Tibial artery (tissue), 4 donors: ENCODE data around the gene USP33.
A peak's percentile ranks its signal among the peaks of the same experiment; 100 is the strongest.
"Not testable (repeated sequence)": the region's sequence is repeated elsewhere in the genome, so short reads cannot be mapped to it uniquely, and the experiment has no call there.

Experiments used
- DNase-seq, 2 donors: peaks; one replicate each; pipeline ENCODE4 v3.0.0-alpha.2; 2019
- H3K27ac ChIP-seq, 2 donors: fragments of 200-600 bp; sonication (generic) in 1 of 2; 1 replicate in 1 of 2; 2 replicates in 1 of 2; pipeline ENCODE4 v1.5.1; 2018 to 2019; ENCODE audit warnings: mild to moderate bottlenecking in 1 of 2
- H3K27me3 ChIP-seq, 2 donors: fragments of 200-600 bp; sonication (generic) in 1 of 2; one replicate each; pipeline versions ENCODE4 v1.5.1 to v1.6.0; 2016 to 2019
- H3K36me3 ChIP-seq, 3 donors: fragments of 200-600 bp; sonication (generic) in 2 of 3; one replicate each; pipeline ENCODE4 v1.5.1; 2016 to 2019; ENCODE audit warnings: mild to moderate bottlenecking in 2 of 3
- H3K4me1 ChIP-seq, 4 donors: fragments of 200-600 bp; sonication (generic) in 2 of 4; 1 replicate in 3 of 4; 2 replicates in 1 of 4; pipeline ENCODE4 v1.5.1; 2016 to 2019
- H3K4me3 ChIP-seq, 2 donors: fragments of 200-600 bp; sonication (generic) in 1 of 2; 1 replicate in 1 of 2; 2 replicates in 1 of 2; pipeline ENCODE4 v1.5.1; 2018 to 2019; ENCODE audit warnings: mild to moderate bottlenecking in 2 of 2
- H3K9me3 ChIP-seq, 3 donors: fragments of 200-600 bp; sonication (generic) in 1 of 3; one replicate each; pipeline ENCODE4 v1.5.1; 2016 to 2019
- intact Hi-C: fragments of 100-400 bp; cut with DNase I; formaldehyde crosslinking; loops from one replicate; pipeline ENCODE4 v1.15.0; 2023; ENCODE audit warnings: low total_unique reads
- TF ChIP-seq, protein P1 (sequence below), 2 experiments: fragments of 200-600 bp in 1 of 2; fragments of 450-650 bp in 1 of 2; IDR thresholded peaks; one replicate each; pipeline ENCODE4 v1.5.1; 2017 to 2019; ENCODE audit warnings: antibody characterized with exemption in 2 of 2, mild to moderate bottlenecking in 1 of 2, moderate library complexity in 1 of 2

Gene USP33

DNA sequence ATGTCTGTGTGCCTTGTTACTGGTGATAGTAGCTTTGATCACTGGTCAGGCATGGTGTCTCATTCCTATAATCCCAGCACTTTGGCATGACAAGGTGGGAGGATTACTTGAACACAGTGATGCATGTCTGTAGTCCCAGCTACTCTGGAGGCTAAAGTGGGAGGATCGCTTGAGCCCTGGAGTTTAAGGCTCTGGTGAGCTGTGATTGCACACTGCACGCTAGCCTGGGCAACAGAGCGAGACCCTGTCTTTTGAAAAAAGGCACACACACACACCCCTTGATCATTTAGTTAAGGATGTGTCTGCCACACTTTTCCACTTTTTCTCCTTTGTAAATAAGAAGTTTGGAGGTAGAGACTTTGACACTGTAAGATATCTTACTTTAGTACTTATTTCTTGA is 34.9 kb upstream of the USP33 start:
- Histone ChIP-seq H3K4me3 (no peak overlapping the region), H3K36me3 (peaks cover 5 to 18% (median 5%) of the 10 kb centered on the region in 3 donors), H3K27me3 (no peaks in the 10 kb centered on the region), H3K4me1 (peaks cover 0 to 7% (median 0%) of the 10 kb centered on the region in 4 donors), H3K9me3 (no peaks in the 10 kb centered on the region), H3K27ac (no peak overlapping the region)
- DNase-seq, result no peak
- TF ChIP-seq, protein P1, sequence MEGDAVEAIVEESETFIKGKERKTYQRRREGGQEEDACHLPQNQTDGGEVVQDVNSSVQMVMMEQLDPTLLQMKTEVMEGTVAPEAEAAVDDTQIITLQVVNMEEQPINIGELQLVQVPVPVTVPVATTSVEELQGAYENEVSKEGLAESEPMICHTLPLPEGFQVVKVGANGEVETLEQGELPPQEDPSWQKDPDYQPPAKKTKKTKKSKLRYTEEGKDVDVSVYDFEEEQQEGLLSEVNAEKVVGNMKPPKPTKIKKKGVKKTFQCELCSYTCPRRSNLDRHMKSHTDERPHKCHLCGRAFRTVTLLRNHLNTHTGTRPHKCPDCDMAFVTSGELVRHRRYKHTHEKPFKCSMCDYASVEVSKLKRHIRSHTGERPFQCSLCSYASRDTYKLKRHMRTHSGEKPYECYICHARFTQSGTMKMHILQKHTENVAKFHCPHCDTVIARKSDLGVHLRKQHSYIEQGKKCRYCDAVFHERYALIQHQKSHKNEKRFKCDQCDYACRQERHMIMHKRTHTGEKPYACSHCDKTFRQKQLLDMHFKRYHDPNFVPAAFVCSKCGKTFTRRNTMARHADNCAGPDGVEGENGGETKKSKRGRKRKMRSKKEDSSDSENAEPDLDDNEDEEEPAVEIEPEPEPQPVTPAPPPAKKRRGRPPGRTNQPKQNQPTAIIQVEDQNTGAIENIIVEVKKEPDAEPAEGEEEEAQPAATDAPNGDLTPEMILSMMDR (IDR thresholded peaks at IDR 0.05), result no peak
- intact Hi-C loops, result no loop called here

DNA sequence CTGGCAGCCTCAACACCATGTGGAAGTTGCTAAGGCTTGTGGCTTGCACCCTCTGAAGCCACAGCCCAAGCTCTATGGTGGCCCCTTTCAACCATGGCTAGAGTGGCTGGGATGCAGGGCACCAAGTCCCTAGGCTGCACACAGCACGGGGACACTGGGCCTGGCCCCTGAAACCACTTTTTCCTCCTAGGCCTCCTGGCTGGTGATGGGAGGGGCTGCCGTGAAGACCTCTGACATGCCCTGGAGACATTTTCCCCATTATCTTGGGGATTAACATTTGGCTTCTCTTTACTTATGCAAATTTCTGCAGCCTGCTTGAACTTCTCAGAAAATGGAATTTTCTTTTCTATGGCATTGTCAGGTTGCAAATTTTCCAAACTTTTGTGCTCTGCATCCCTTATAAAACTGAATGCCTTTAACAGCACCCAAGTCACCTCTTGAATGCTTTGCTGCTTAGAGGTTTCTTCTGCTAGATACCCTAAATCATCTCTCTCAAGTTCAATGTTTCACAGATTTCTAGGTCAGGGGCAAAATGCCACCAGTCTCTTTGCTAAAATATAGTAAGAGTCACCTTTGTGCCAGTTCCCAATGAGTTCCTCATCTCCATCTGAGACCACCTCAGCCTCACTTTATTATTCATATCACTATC is 26.6 kb upstream of the USP33 start:
- H3K27ac ChIP-seq, H3K9me3 ChIP-seq, H3K27me3 ChIP-seq, DNase-seq, H3K4me3 ChIP-seq, intact Hi-C loops, H3K4me1 ChIP-seq: not testable (repeated sequence)
- peaks cover 51 to 58% (median 55%) of the 10 kb centered on the region in 3 donors for H3K36me3 ChIP-seq

DNA sequence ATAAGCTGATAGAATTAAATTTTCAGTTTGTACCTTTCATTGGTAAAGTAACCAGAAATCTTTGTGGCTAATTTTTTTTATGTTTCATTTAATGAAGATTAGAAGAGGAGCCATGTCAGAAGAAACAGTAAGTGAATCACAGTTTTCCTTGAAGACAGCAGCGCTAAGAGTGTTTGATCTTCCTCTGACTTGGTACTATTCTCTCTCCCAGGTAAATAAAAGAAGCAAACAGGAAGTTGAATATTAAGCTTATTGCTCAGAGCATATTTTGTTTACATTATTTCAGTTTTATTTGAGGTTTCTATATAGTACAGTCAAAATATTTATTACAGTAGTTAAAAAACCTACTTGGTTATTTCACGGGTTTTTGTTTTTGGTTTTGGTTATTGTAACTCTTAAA is 23.5 kb upstream of the USP33 start:
- intact Hi-C loops, result loop anchor here (5.0 kb wide), 1 partner anchor 1346 kb away; no protein-coding TSS in a partner anchor
- peaks cover 41 to 45% (median 44%) of the 10 kb centered on the region in 3 donors for H3K36me3 ChIP-seq
- DNase-seq, result no peak

DNA sequence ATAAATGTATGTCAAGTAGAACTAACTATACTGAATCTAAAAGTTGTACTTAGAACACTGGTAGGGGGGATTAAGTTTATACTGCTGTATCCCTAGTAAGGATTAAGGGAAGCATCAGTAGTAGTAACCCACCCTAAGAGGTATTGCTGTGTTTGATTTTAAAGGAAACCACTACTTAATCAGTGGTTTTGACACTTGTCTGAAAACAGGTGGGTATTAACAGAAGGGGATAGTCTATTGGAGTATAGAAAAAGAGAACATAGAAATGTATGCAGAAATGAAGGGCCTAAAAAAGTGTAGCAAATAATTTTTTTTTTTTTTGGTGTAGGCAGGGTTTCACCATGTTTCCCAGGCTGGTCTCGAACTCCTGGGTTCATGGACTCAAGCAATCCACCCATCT is 22.0 kb upstream of the USP33 start:
- DNase-seq, result no peak
- peaks cover 0 to 27% (median 9%) of the 10 kb centered on the region in 4 donors for H3K4me1 ChIP-seq
- TF ChIP-seq, protein P1 (IDR thresholded peaks at IDR 0.05), result no peak
- no peak overlapping the region for H3K27ac ChIP-seq
- H3K9me3 ChIP-seq, result no peaks in the 10 kb centered on the region
- peaks cover 27 to 31% (median 30%) of the 10 kb centered on the region in 3 donors for H3K36me3 ChIP-seq
- intact Hi-C loops, result loop anchor here (5.0 kb wide), 1 partner anchor 1344 kb away; no protein-coding TSS in a partner anchor
- H3K27me3 ChIP-seq, result no peaks in the 10 kb centered on the region
- H3K4me3 ChIP-seq, result no peak overlapping the region

More for the DNA sequence above, 23.5 kb upstream of the USP33 start:
- TF ChIP-seq, protein P1 (IDR thresholded peaks at IDR 0.05), result no peak
- no peaks in the 10 kb centered on the region for H3K27me3 ChIP-seq
- H3K4me1 ChIP-seq, result peaks cover 0 to 27% (median 9%) of the 10 kb centered on the region in 4 donors
- no peak overlapping the region for H3K4me3 ChIP-seq
- H3K27ac ChIP-seq, result no peak overlapping the region
- H3K9me3 ChIP-seq, result no peaks in the 10 kb centered on the region

DNA sequence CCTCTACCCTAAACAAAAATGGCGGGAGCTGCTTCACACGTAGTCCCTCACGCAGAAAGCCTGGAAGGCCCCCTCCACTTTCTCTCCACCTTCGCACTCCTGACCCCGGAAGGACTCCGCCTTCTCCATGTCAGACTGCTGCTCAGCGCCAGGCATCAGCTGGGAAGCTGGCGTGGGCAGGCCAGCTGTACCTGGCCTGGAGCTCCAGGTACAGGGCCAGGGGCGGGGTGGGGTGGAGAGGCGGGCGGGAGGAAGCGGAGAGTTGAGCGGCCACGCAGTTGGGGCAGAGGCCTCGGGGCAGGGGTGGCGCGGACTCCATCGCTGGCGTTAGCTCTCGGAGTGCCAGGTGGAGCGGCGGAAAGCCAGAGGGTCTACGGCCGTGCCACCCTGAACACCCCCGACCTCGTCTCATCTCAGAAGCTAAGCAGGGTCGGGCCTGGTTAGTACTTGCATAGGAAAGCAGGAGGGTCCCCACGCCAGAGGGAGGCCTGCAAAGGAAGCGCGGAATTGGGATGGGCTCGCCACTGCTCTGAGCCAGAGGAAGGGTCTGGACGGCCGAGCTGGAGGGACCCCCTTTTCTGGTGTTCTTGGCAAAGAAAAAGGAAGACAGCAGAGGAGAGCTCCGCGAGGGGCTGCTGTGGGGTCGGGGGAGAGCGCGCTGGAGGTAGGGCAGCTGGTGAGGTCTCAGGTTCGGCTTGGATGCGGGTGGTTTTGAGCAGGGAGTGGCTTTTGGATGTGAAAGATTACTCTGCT is 20.1 kb upstream of the USP33 start, which contains the start of gene MIGA1:
MIGA1 (plus strand) TSS at position 121 of the 753 bp plus-strand sequence. CDS start 3,604 bp downstream, outside the sequence.
- no peaks in the 10 kb centered on the region for H3K27me3 ChIP-seq
- TF ChIP-seq, protein P1 (IDR thresholded peaks at IDR 0.05), result no peak
- H3K9me3 ChIP-seq, result no peaks in the 10 kb centered on the region
- peaks cover 7 to 11% (median 10%) of the 10 kb centered on the region in 3 donors for H3K36me3 ChIP-seq
- intact Hi-C loops, result loop anchor here (5.0 kb wide), 1 partner anchor 1342 kb away; no protein-coding TSS in a partner anchor
- H3K27ac ChIP-seq, result peak within 1 kb of the TSS; percentile 79 to 85
- peak within 1 kb of the TSS; percentile 76 to 98 for H3K4me3 ChIP-seq
- peak; percentile 91 to 92 for DNase-seq
- peaks cover 0 to 27% (median 9%) of the 10 kb centered on the region in 4 donors for H3K4me1 ChIP-seq
